Stimulated activated CD8-positive, alpha-beta memory T cell treated with anti-CD3 and anti-CD28 coated beads, Interleukin-15, amount 100 ng/mL, for 48 hours (primary cell): Measurements from ENCODE around the gene RPGRIP1.
A peak's percentile ranks its signal among the peaks of the same experiment; 100 is the strongest.
"Not testable (repeated sequence)": the region's sequence is repeated elsewhere in the genome, so short reads cannot be mapped to it uniquely, and the experiment has no call there.

Experiments used
- DNase-seq, 2 donors: peaks; one replicate each; pipeline ENCODE4 v3.0.0-alpha.2; 2020; ENCODE audit warnings: low read depth in 2 of 2

RPGRIP1 gene

GRCh38 chr14:21302013-21302835 lies 22.3 kb downstream of the RPGRIP1 start:
- DNase-seq = no peak

- DNase-seq = not testable (repeated sequence)
Observed at GRCh38 chr14:21302836-21303140, 22.9 kb downstream of the RPGRIP1 start.

- no peak for DNase-seq
Observed at GRCh38 chr14:21307637-21308036, 27.8 kb downstream of the RPGRIP1 start.

GRCh38 chr14:21308132-21308478 lies 28.2 kb downstream of the RPGRIP1 start:
- DNase-seq = no peak

- peak; percentile 63 to 75 for DNase-seq
Observed at GRCh38 chr14:21308479-21309237, 28.8 kb downstream of the RPGRIP1 start.

- no peak for DNase-seq
Observed at GRCh38 chr14:21309238-21309636, 29.4 kb downstream of the RPGRIP1 start.

- DNase-seq = no peak
Observed at GRCh38 chr14:21309956-21310355, 30.1 kb downstream of the RPGRIP1 start.

GRCh38 chr14:21311614-21312013 lies 31.7 kb downstream of the RPGRIP1 start:
- no peak for DNase-seq

GRCh38 chr14:21313512-21313911 lies 33.6 kb downstream of the RPGRIP1 start:
- no peak for DNase-seq

GRCh38 chr14:21317398-21317797 lies 37.5 kb downstream of the RPGRIP1 start:
- DNase-seq = no peak

GRCh38 chr14:21320913-21321312 lies 41.0 kb downstream of the RPGRIP1 start:
- no peak for DNase-seq

- DNase-seq = no peak
Observed at GRCh38 chr14:21322716-21323115, 42.8 kb downstream of the RPGRIP1 start.

- DNase-seq = no peak
Observed at GRCh38 chr14:21326972-21327371, 47.1 kb downstream of the RPGRIP1 start.
